DND-41 (cell line): ENCODE data around the gene CYFIP1.

Source experiments
- ATAC-seq: fragments of 200-7000 bp; cut with Tn5 transposase; 3 replicates; pipeline ENCODE4 v1.9.1; 2021; ENCODE audit warnings: low read depth; ENCODE audit not compliant: insufficient read depth
- DNase-seq: peaks from one replicate; pipeline ENCODE4 v3.0.0-alpha.2; 2020
- H2AFZ ChIP-seq: 2 replicates; pipeline ENCODE4 v1.6.0; 2012; ENCODE audit warnings: low read depth, low read length
- H3K27ac ChIP-seq: 2 replicates; pipeline ENCODE4 v1.5.1; 2012; ENCODE audit warnings: low read length, inconsistent platforms
- H3K27me3 ChIP-seq: fragments of 200-600 bp; sonication (generic); 2 replicates; pipeline ENCODE4 v1.6.0; 2012; ENCODE audit warnings: low read length, mild to moderate bottlenecking, inconsistent platforms; ENCODE audit not compliant: insufficient read depth, poor library complexity
- H3K36me3 ChIP-seq: 2 replicates; pipeline ENCODE4 v1.5.1; 2012; ENCODE audit warnings: low read length, inconsistent platforms; ENCODE audit not compliant: insufficient read depth
- H3K4me1 ChIP-seq: 2 replicates; pipeline ENCODE4 v1.5.1; 2012; ENCODE audit warnings: mild to moderate bottlenecking, low read length; ENCODE audit not compliant: insufficient read depth
- H3K4me2 ChIP-seq: 2 replicates; pipeline ENCODE4 v1.6.0; 2012; ENCODE audit warnings: mild to moderate bottlenecking, moderate library complexity, low read length, inconsistent platforms; ENCODE audit not compliant: insufficient read depth
- H3K4me3 ChIP-seq, 2 experiments: fragments of 200-600 bp in 1 of 2; shearing (Covaris generic) in 1 of 2; 2 replicates each; pipeline ENCODE4 v1.5.1; 2012 to 2016; ENCODE audit warnings: inconsistent platforms in 2 of 2, low read length in 2 of 2, mild to moderate bottlenecking in 2 of 2, low read depth in 1 of 2, moderate library complexity in 1 of 2
- H3K79me2 ChIP-seq: 2 replicates; pipeline ENCODE4 v1.6.0; 2012; ENCODE audit warnings: low read length, inconsistent platforms; ENCODE audit not compliant: insufficient read depth
- H3K9ac ChIP-seq: 2 replicates; pipeline ENCODE4 v1.6.0; 2012; ENCODE audit warnings: low read depth, mild to moderate bottlenecking, inconsistent platforms, low read length, moderate library complexity
- H3K9me3 ChIP-seq: 2 replicates; pipeline ENCODE4 v1.5.1; 2012; ENCODE audit warnings: low read length, moderate library complexity, mild to moderate bottlenecking, inconsistent platforms; ENCODE audit not compliant: insufficient read depth, severe bottlenecking
- H4K20me1 ChIP-seq: 2 replicates; pipeline ENCODE4 v1.6.0; 2012; ENCODE audit warnings: low read length; ENCODE audit not compliant: insufficient read depth
- CTCF ChIP-seq: IDR thresholded peaks from 2 replicates; pipeline ENCODE4 v1.5.1; 2012; ENCODE audit warnings: borderline replicate concordance, low read length, moderate library complexity, mild to moderate bottlenecking; ENCODE audit not compliant: poor library complexity, severe bottlenecking; ENCODE audit errors: extremely low read depth
- EZH2 ChIP-seq: IDR thresholded peaks from 3 replicates; pipeline ENCODE4 v1.6.1; 2012; ENCODE audit warnings: borderline replicate concordance, low read depth, mild to moderate bottlenecking, moderate library complexity, low read length, inconsistent platforms; ENCODE audit not compliant: severe bottlenecking

CYFIP1 gene

DNA sequence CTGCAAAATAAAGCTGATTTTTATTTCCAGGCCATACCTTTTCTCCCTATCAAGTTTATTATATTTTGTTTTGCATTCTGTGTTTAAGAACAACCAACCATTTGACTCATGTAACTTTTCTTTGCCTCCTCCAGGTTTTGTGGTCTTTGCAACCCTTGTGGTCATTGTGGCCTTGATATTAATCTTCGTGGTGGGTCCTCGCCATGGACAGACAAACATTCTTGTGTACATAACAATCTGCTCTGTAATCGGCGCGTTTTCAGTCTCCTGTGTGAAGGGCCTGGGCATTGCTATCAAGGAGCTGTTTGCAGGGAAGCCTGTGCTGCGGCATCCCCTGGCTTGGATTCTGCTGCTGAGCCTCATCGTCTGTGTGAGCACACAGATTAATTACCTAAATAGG is 114.1 kb downstream of the CYFIP1 start:
- Histone ChIP-seq H3K9me3 (no peaks in the 10 kb centered on the region), H3K4me2 (no peak overlapping the region), H3K9ac (no peak overlapping the region), H3K4me3 (no peak overlapping the region), H3K79me2 (0 out of 2 replicates have a peak, but pooled peaks cover 4% of the 10 kb centered on the region), H3K36me3 (peaks cover 73% of the 10 kb centered on the region), H4K20me1 (0 out of 2 replicates have a peak, but pooled peaks cover 3% of the 10 kb centered on the region), H3K4me1 (no peaks in the 10 kb centered on the region), H3K27me3 (no peaks in the 10 kb centered on the region), H3K27ac (no peak overlapping the region), H2AFZ (no peak overlapping the region)
- ATAC-seq (no peak), DNase-seq (no peak)
- TF ChIP-seq CTCF = no peak
- TF ChIP-seq EZH2 = no peak

DNA sequence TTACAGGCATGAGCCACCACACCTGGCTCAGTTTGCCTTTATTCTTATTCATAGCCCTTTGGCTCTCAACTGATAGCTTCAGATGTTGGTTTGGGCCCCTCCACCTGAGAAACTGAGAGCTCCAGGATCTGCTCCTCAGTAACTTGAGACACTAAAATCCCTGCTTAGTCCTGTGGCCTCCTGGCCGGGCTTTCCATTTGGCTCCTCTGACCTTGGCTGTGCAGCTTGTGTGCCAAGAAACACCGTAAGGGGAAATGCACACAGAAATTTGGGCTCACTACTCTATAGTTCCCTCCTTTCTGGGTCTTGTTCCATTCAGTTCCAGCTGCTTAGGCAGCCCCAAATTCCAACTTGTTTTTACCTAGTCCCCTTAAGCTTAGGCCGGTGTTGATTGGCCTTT is 116.8 kb downstream of the CYFIP1 start:
- Histone ChIP-seq H3K9me3 (no peaks in the 10 kb centered on the region), H2AFZ (no peak overlapping the region), H3K4me2 (no peak overlapping the region), H3K9ac (no peak overlapping the region), H3K4me1 (no peaks in the 10 kb centered on the region), H4K20me1 (0 out of 2 replicates have a peak, but pooled peaks cover 3% of the 10 kb centered on the region), H3K27me3 (no peaks in the 10 kb centered on the region), H3K4me3 (no peak overlapping the region), H3K27ac (no peak overlapping the region), H3K79me2 (0 out of 2 replicates have a peak, but pooled peaks cover 4% of the 10 kb centered on the region), H3K36me3 (peaks cover 76% of the 10 kb centered on the region)
- TF ChIP-seq EZH2 (no peak), CTCF (no peak)
- ATAC-seq = no peak
- DNase-seq = no peak

DNA sequence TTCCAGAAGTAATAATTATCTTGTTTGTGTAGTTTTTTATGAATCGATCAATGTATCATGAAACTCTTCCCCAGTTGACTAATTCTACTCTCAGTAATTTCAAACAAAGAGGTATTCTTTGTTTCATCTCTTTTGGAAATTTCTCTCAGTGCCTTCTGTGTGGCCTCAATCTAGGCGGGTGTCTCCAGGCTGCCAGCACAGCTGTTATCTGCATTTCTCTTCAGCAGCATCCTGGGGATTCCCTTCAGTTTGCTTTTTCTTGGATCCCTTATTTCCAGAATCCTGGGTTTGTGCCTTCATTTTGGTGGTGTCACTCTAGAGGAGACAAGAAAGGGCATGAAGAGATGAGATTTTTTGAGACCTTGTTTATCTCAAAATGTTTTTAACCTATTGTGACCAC is 119.0 kb downstream of the CYFIP1 start:
- H3K27ac ChIP-seq = no peak overlapping the region
- H3K4me3 ChIP-seq = no peak overlapping the region
- 0 out of 2 replicates have a peak, but pooled peaks cover 3% of the 10 kb centered on the region for H4K20me1 ChIP-seq
- H3K4me1 ChIP-seq = no peaks in the 10 kb centered on the region
- peaks cover 59% of the 10 kb centered on the region for H3K36me3 ChIP-seq
- H3K9ac ChIP-seq = no peak overlapping the region
- H3K27me3 ChIP-seq = no peaks in the 10 kb centered on the region
- H3K9me3 ChIP-seq = no peaks in the 10 kb centered on the region
- no peak overlapping the region for H3K4me2 ChIP-seq
- TF ChIP-seq EZH2 (no peak), CTCF (no peak)
- ATAC-seq = no peak
- no peak overlapping the region for H2AFZ ChIP-seq
- DNase-seq = no peak
- 0 out of 2 replicates have a peak, but pooled peaks cover 4% of the 10 kb centered on the region for H3K79me2 ChIP-seq

GRCh38 chr15:22856659-22857058 is 123.5 kb downstream of the CYFIP1 start:
- H3K9ac ChIP-seq = no peak overlapping the region
- H3K36me3 ChIP-seq = peaks cover 57% of the 10 kb centered on the region
- TF ChIP-seq CTCF = no peak
- no peak for TF ChIP-seq EZH2
- no peaks in the 10 kb centered on the region for H3K9me3 ChIP-seq
- ATAC-seq (no peak), DNase-seq (no peak)
- no peak overlapping the region for H3K27ac ChIP-seq
- peaks cover 2% of the 10 kb centered on the region; the same call in 1 of the 2 replicates for H3K79me2 ChIP-seq
- no peaks in the 10 kb centered on the region for H3K27me3 ChIP-seq
- H2AFZ ChIP-seq = no peak overlapping the region
- H3K4me3 ChIP-seq = no peak overlapping the region
- no peaks in the 10 kb centered on the region for H3K4me1 ChIP-seq
- H3K4me2 ChIP-seq = no peak overlapping the region
- no peaks in the 10 kb centered on the region for H4K20me1 ChIP-seq
